GM12875 (cell line): ENCODE results near the gene TOB2.

Source experiments
- H3K4me3 ChIP-seq: one replicate; pipeline ENCODE4 v1.5.1; 2011; ENCODE audit warnings: low read depth, low read length, control low read depth
- TF ChIP-seq, protein P1 (sequence below): IDR thresholded peaks from 2 replicates; pipeline ENCODE4 v1.5.1; 2011; ENCODE audit warnings: low read depth, mild to moderate bottlenecking, control low read depth, inconsistent platforms, low read length, moderate library complexity, borderline replicate concordance; ENCODE audit not compliant: insufficient read depth

TOB2 gene

DNA sequence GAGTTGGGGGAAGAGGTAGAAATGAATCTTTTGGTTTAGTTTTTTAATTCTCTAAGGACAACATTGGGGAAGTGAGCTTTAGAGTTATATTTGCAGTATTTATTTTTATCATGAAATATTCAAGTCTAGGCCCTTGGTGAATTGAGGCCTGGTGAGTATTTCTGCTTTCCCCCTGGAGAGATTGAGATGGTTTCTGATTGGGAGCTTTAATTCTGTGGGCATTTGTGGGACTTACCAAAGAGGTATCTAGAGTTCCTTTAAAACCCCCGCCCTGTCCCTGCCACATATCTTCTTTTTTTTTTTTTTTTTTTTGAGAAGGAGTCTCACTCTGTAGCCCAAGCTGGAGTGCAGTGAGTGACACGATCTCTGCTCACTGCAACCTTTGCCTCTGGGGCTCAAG, 31.9 kb upstream of the TOB2 start:
- H3K4me3 ChIP-seq, result no peak overlapping the region

DNA sequence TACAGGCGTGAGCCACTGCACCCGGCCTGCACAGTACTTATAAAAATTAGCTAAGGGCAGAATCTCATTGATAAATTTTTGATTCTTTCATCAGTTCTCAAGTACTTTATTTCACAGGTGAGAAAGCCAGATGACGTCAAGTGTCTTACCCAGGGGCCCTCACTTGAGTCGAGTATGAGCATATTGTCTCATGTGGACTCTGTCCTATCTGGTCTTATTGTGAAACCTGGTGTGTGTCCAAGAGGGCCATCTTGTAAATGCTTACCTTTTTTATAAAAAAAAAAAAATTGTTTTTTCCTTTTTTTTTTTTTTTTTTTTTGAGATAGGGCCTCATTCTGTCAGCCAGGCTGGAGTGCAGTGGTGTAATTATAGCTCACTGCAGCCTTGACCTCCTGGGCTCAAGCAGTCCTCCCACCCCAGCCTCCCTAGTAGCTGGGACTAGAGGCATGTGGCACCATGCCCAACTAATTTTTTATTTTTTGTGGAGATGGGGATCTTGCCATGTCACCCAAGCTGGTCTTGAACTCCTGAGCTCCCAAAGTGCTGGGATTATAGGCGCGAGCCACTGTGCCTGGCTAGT, 28.4 kb upstream of the TOB2 start:
- H3K4me3 ChIP-seq, result no peak overlapping the region
- TF ChIP-seq, protein P1, sequence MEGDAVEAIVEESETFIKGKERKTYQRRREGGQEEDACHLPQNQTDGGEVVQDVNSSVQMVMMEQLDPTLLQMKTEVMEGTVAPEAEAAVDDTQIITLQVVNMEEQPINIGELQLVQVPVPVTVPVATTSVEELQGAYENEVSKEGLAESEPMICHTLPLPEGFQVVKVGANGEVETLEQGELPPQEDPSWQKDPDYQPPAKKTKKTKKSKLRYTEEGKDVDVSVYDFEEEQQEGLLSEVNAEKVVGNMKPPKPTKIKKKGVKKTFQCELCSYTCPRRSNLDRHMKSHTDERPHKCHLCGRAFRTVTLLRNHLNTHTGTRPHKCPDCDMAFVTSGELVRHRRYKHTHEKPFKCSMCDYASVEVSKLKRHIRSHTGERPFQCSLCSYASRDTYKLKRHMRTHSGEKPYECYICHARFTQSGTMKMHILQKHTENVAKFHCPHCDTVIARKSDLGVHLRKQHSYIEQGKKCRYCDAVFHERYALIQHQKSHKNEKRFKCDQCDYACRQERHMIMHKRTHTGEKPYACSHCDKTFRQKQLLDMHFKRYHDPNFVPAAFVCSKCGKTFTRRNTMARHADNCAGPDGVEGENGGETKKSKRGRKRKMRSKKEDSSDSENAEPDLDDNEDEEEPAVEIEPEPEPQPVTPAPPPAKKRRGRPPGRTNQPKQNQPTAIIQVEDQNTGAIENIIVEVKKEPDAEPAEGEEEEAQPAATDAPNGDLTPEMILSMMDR, result no peak

More for the DNA sequence above, 31.9 kb upstream of the TOB2 start:
- TF ChIP-seq, protein P1, result no peak

DNA sequence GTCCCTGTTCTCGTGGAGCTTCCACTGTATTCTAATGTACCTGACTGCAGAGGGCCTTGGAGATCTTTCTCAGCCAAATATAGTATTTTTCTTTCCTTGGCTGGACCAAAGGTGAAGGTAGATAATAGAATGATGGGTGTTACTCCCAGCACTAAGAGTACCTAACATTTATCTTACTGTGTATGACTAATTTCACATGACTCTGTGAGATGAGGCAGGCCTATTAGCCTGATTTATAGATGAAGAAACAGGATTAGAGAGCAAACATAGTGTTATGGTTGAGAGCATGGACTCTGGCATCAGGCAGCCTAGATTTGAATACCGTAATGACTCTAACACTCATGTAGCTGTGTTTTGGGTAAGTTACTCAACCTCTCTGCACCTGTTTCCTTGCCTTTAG, 25.0 kb upstream of the TOB2 start:
- no peak overlapping the region for H3K4me3 ChIP-seq
- TF ChIP-seq, protein P1, result no peak

DNA sequence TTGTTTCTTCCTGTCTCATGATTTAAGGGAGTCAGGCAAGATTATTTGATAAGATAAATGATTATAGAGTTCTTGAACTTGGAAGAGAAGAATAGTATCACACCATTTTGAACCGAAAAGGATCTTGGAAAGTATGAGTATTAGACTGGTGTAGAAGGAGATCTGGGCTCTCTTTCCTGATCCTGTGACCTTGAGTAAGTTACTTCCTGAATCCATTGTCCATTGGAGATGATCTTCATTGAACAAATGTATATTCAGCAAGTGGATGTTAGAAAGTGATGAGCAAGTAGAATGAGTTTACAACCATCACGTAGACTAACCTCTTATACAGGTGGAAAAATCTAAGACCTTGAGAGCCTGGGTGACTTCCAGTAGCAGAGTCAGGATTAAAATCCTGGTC, 24.3 kb upstream of the TOB2 start:
- H3K4me3 ChIP-seq, result no peak overlapping the region
- TF ChIP-seq, protein P1, result no peak

DNA sequence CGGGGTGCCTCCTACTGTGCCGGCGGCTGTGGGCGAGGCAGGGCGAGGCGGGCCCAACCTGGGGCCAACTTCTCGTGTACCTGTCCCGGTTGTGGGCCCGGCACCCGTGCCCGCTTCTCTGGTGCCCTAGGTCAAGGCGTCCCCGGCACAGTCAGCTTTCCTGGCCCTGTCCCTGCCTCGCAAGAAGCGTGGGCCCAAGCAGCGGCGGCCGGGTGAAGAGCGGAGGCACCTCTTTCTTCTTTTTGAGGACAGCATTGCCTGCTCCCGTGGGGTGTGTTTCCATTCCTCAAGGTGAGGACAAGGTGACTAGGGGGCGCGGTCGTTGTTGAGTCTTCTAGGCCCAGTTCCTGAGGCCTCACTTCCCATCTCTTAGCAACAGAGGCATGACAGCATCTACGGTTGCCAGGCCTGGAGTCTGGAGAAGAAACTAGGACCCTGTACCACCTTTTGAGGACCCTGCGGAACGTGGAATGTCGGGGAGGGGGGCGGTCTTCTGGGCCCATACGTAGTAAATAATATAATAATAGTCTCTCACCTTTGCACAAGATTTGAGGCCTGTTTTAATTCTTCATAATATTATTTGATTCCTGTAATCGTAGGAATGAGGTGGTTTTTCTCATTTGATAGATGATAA, 22.7 kb upstream of the TOB2 start:
- TF ChIP-seq, protein P1, result no peak
- peak overlapping the region; percentile 81 for H3K4me3 ChIP-seq

DNA sequence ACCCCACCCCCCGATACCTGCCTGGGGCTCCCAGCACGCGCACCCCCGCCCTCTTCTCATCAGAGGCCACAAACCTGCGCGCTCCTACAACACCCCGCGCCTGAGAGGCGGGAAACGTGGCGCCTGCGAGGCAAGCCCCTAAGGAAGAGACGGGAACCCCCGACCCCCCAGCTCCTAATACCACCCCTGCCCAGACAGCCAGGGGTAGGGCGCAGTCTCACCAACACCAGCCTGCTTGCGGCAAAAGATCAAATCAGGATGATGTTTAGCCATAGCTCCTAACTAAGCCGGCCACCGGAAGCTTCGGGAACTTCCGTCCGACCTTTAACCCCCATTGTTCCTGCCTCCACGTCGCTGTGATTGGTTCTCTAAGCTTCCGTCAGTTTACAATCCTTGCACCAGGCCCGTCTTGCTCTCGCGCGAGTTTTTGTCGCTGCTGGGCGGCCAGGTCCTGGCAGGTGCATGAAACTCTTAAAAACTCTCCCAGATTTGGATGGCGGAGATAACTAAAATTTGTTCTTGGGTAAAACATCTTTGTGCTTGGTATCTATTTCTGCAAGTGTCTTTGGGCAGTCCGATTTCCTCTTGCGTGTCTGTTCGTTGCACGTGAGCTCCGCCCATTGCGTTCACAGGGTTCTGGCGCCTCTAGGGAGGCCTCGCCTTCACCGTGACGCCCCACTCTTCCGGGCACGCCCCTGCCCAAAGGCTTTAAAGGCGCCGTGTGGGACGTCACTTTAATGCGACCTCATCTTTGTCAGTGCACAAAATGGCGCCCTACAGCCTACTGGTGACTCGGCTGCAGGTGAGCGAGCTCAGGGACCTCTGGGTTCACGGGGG, 22.0 kb upstream of the TOB2 start, which contains the start of the genes ACO2 and PHF5A:
TSS of gene ACO2 (plus strand) at position 737 of the 837 bp plus-strand sequence. CDS start at position 767, 30 bp downstream.
TSS of gene PHF5A (minus strand) at position 312 of the 837 bp plus-strand sequence. CDS start at position 273, 39 bp downstream.
- TF ChIP-seq, protein P1, result no peak
- peak within 1 kb of the TSS; percentile 81 for H3K4me3 ChIP-seq
